ENCODE measurements around the gene CAV3.

GRCh38 chr3:8752832-8753231 lies 19.2 kb downstream of the CAV3 start:
- no peak for TF ChIP-seq CTCF (IDR thresholded peaks at IDR 0.05)
- no peak for TF ChIP-seq EP300 (IDR thresholded peaks at IDR 0.05; ENCODE audit: low read depth)
- TF ChIP-seq POLR2A (IDR thresholded peaks at IDR 0.05), result no peak
- no peak for TF ChIP-seq POLR2AphosphoS5 (IDR thresholded peaks at IDR 0.05)

All from transverse colon (tissue), 4 donors.